ENCODE data around the gene TIMM21.

Gene TIMM21

DNA sequence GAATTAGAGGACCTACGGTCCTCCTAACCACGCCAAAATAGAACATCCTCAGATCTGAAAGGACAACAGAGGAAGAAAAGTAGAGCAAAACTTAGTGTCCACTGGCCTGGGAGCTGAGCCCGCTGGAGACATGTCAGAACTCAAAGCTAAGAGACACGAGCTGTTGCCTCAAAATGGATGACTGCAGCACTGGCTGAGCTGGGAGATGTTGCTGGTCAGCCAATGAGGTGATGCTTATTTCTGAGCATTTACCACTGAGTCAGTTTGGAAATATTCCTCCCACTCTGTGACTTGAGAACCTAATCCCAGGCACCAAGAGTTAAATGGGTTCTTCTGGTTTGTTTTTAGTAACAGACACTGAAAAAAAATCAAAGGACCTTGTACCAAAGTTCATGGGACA is 33.3 kb upstream of the TIMM21 start:
- TF ChIP-seq, protein P1, sequence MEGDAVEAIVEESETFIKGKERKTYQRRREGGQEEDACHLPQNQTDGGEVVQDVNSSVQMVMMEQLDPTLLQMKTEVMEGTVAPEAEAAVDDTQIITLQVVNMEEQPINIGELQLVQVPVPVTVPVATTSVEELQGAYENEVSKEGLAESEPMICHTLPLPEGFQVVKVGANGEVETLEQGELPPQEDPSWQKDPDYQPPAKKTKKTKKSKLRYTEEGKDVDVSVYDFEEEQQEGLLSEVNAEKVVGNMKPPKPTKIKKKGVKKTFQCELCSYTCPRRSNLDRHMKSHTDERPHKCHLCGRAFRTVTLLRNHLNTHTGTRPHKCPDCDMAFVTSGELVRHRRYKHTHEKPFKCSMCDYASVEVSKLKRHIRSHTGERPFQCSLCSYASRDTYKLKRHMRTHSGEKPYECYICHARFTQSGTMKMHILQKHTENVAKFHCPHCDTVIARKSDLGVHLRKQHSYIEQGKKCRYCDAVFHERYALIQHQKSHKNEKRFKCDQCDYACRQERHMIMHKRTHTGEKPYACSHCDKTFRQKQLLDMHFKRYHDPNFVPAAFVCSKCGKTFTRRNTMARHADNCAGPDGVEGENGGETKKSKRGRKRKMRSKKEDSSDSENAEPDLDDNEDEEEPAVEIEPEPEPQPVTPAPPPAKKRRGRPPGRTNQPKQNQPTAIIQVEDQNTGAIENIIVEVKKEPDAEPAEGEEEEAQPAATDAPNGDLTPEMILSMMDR (conservative IDR thresholded peaks at IDR 0.05; ENCODE audit: low read depth, low read length) = no peak
- peak; percentile 18 for DNase-seq (ENCODE audit: low read depth)
- H3K4me3 ChIP-seq (ENCODE audit: low read length) = no peak overlapping the region

DNA sequence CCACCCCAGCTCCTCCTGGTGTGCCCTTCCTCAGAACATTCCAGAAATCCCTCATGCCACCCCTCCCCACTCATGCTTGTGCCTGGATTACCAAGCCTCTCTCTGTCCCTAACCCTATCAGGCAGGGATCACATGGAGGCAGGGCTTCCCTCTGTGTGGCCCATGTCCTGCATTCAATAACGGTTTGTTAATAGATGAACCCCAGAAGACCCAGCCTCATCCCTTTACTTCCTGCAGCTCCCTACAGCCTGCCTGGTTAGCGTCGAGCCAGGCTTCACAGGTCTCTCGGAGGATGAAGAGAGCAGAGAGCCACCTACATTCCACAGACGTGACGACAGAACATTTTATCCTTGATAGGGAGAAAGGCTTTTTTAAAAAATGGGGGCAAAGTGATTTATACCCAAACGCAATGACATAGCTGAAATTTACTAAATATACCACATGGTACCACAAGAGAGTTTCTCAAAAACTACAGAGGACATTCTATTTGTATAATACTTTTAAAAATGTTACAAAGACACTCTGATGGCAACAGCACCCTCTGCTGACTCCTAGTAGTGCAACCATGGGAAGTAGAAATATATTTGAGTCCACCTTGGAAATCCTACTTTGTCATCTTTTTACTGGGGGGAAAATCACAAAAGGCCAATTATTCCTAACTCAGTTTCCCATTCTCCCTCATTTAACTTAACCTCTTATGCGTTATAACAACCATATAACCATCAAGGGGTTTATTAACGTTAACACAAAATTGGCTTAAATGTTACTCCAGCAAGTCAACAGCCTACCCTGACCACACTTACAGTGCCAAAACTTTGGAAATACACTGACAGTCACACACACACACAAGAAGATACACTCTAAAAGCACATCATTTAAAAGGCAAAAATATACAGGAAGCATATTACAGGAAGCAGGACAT is 31.4 kb upstream of the TIMM21 start:
- TF ChIP-seq, protein P1 (conservative IDR thresholded peaks at IDR 0.05; ENCODE audit: low read depth, low read length) = peak; percentile 78
- H3K4me3 ChIP-seq (ENCODE audit: low read length) = no peak overlapping the region
- DNase-seq (ENCODE audit: low read depth) = no peak

DNA sequence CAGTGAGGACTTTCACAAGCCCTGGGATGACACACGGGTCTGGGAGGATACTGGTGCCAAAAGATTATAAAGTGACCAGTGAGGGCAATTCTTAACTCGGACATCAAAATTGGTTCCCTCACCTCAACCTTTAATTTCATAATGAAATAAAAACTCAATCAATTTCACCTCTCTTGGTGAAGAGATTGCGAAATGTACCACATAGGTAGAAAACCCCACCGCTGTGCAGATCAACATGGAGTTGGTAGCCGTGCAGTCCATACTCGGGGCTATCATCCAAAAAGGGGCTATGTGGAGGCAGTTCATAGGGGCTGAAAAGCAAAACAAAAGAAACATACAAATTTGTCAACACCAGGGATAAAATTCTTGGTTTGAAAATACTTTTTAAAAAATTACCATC is 25.1 kb upstream of the TIMM21 start:
- no peak for DNase-seq (ENCODE audit: low read depth)
- TF ChIP-seq, protein P1 (conservative IDR thresholded peaks at IDR 0.05; ENCODE audit: low read depth, low read length) = no peak
- H3K4me3 ChIP-seq (ENCODE audit: low read length) = no peak overlapping the region

DNA sequence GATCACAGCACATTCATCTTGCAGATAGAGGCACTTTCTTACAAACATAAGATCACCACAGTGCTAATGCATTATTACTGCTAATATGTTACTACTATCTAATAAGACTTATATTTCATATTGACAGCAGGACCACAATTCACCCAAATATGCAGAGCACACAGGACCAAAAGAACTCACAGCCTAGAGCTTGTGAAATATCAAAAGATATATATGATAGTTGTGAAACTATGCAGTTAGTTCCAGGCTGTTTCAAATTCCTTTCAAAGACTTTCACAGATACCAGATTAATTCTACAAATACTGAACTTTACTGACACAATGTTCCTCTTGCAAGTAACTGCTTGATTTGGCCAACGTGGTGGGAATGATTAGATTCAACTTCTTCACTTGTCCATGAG is 23.7 kb upstream of the TIMM21 start:
- no peak for DNase-seq (ENCODE audit: low read depth)
- TF ChIP-seq, protein P1 (conservative IDR thresholded peaks at IDR 0.05; ENCODE audit: low read depth, low read length) = no peak
- H3K4me3 ChIP-seq (ENCODE audit: low read length) = no peak overlapping the region

DNA sequence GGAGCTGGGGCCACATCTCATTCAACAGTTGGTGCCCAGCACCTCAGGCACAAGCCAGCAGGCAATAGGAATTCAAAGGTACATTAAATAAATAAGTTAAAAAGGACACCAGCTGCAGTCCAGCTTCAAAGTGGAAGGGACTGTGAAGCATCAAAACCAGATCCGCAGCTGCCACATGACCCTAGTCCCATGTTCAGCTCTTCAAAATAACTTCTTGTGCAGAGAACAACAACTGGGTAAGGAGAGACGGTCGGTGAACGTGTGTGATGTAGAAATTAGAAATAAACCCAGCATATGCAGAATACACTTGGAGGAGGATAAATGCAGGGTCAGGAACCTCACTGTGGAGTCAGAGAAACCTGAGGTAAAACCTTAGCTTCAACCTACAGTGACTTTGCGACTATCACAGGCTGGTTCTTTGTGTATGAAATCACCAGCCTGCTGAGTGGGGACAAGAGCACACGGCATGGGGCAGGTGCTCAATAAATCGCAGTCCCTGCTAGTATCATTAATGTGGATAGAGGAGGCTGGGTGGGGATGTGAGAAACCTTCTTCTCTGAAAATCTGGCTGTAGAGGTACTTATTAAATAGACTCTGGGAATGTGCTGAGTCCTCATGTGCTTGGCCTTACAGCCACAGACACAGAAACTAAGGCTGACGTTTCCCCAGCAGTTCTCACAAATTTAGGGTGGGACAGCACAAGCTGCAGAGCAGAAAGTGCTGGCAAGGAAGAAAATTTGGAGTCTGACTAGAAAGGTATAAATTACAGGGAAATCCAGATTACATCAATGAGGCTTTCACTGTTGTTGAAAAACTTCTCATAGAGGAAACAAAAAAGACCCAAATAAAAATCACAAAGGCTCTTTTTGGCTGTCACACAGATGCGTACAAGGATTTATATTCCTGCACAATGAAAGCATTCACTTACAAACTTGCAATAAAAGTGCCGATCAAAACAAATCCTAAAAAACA is 21.4 kb upstream of the TIMM21 start:
- DNase-seq (ENCODE audit: low read depth) = no peak
- no peak overlapping the region for H3K4me3 ChIP-seq (ENCODE audit: low read length)
- TF ChIP-seq, protein P1 (conservative IDR thresholded peaks at IDR 0.05; ENCODE audit: low read depth, low read length) = no peak

DNA sequence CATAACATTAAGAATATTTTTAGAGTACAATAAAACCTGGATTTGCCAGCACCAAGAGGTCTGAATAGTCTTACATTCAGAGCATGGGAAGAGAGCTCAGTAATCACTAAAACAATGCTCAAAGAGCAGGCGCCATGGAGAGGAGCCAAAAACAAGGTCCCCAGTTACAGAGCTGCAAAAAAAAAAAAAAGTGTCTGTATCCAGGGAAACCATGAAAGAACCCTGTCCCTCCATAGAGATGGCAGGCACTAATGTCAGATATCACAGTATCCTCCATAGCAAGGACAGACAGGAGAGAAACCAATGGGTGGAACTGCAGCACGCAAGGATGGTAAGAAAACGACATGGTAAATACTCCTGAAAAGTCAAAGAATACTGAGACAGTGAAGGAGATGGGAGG is 20.2 kb upstream of the TIMM21 start:
- H3K4me3 ChIP-seq (ENCODE audit: low read length) = no peak overlapping the region
- DNase-seq (ENCODE audit: low read depth) = no peak
- TF ChIP-seq, protein P1 (conservative IDR thresholded peaks at IDR 0.05; ENCODE audit: low read depth, low read length) = no peak
